SU-DHL-6 (cell line): ENCODE results near the gene ZNF423.

ENCODE experiments used
- CTCF ChIP-seq: fragments of 200-600 bp; sonication (generic); IDR thresholded peaks from one replicate; pipeline ENCODE4 v1.5.1; 2017; ENCODE audit warnings: antibody characterized with exemption, mild to moderate bottlenecking, low read length, moderate library complexity; ENCODE audit not compliant: insufficient read depth, poor library complexity, severe bottlenecking
- EZH2phosphoT487 ChIP-seq: fragments of 200-600 bp; sonication (generic), shearing (Covaris generic); conservative IDR thresholded peaks from 2 replicates; pipeline ENCODE4 v1.6.1; 2018; ENCODE audit warnings: mild to moderate bottlenecking, antibody characterized with exemption, low read length, moderate library complexity, mixed read lengths

- TF ChIP-seq CTCF (no peak), EZH2phosphoT487 (no peak)
Observed at GRCh38 chr16:49452578-49452977, 403.3 kb downstream of the ZNF423 start.
